Measurements from ENCODE around the gene FAM89B. TPM values are rescaled to one million over a fixed set of nuclear protein-coding genes. Genes with fewer than 3 reads are reported as not detected.

Gene FAM89B
- total RNA-seq, 1 experiment from 2014 or later: 102 TPM

- no TSS peak for BruUV-seq (replicated peaks)
- Histone ChIP-seq H3K36me3 (ENCODE audit: control insufficient read depth, insufficient read depth, low read length) (no peaks in the 10 kb centered on the region), H3K27me3 (ENCODE audit: control insufficient read depth, insufficient read depth, low read length) (no peaks in the 10 kb centered on the region), H3K4me3 (ENCODE audit: low read depth in 2 of 2, low read length in 2 of 2) (no peak overlapping the region), H3K27ac (ENCODE audit: low read length) (no peak overlapping the region), H3K4me1 (ENCODE audit: control insufficient read depth, insufficient read depth, low read length) (peaks cover 48% of the 10 kb centered on the region), H3K9me3 (ENCODE audit: control insufficient read depth, insufficient read depth, low read depth, low read length) (no peaks in the 10 kb centered on the region)
- DNase-seq (ENCODE audit: low read depth, low spot score) (no peak), ATAC-seq (peak; percentile 80)
- TF ChIP-seq SIN3A (IDR thresholded peaks at IDR 0.05; ENCODE audit: borderline replicate concordance, insufficient read depth, low read depth, low read length) (0 out of 2 replicates have a peak, but pooled peaks have one; percentile 43), POLR2AphosphoS5 (IDR thresholded peaks at IDR 0.05; ENCODE audit: low read depth, low read length) (no peak), REST (IDR thresholded peaks at IDR 0.05; ENCODE audit: insufficient read depth in 1 of 2, low read depth in 2 of 2, low read length in 1 of 2) (no peak), TCF7L2 (IDR thresholded peaks at IDR 0.05; ENCODE audit: low read depth, low read length) (no peak), CTCF (IDR thresholded peaks at IDR 0.05) (peak; percentile 96; the same call in 1 of the 2 replicates)
- ChIA-PET POLR2A (no interaction called here), CTCF (interaction anchor here (0.6 to 2.3 kb wide), 7 partner anchors 11 to 40 kb away, joined by 3 to 22 read pairs (median 4); partner anchors contain the start of genes FAM89B, SCYL1 and ZNRD2)
- in situ Hi-C loops (cut with HindIII; ENCODE audit: low pct_unique_long_range_greater_than_20kb, low sequenced_read_pairs): no loop called here
- intact Hi-C loops (cut with micrococcal nuclease; ENCODE audit: unreplicated experiment): loop anchor here (10.0 kb wide), 1 partner anchor 303 kb away; the partner anchor contains the start of gene CFL1
Observed at GRCh38 chr11:65551572-65552387, 20.6 kb upstream of the FAM89B start.

GRCh38 chr11:65552388-65552951, 19.9 kb upstream of the FAM89B start:
- POLR2A ChIA-PET: no interaction called here
- TF ChIP-seq SIN3A (IDR thresholded peaks at IDR 0.05; ENCODE audit: borderline replicate concordance, insufficient read depth, low read depth, low read length) (no peak), TCF7L2 (IDR thresholded peaks at IDR 0.05; ENCODE audit: low read depth, low read length) (no peak), POLR2AphosphoS5 (IDR thresholded peaks at IDR 0.05; ENCODE audit: low read depth, low read length) (no peak), REST (IDR thresholded peaks at IDR 0.05; ENCODE audit: insufficient read depth in 1 of 2, low read depth in 2 of 2, low read length in 1 of 2) (no peak), CTCF (IDR thresholded peaks at IDR 0.05) (no peak; the same call in 1 of the 2 replicates)
- no peak overlapping the region for H3K27ac ChIP-seq (ENCODE audit: low read length)
- CTCF ChIA-PET: interaction anchor here (0.6 to 2.3 kb wide), 7 partner anchors 12 to 39 kb away, joined by 3 to 22 read pairs (median 4); partner anchors contain the start of genes FAM89B, SCYL1 and ZNRD2
- H3K4me3 ChIP-seq (ENCODE audit: low read depth in 2 of 2, low read length in 2 of 2): no peak overlapping the region
- BruUV-seq (replicated peaks): no TSS peak
- H3K36me3 ChIP-seq (ENCODE audit: control insufficient read depth, insufficient read depth, low read length): no peaks in the 10 kb centered on the region
- DNase-seq (ENCODE audit: low read depth, low spot score) (no peak), ATAC-seq (no peak)
- H3K4me1 ChIP-seq (ENCODE audit: control insufficient read depth, insufficient read depth, low read length): peaks cover 55% of the 10 kb centered on the region
- in situ Hi-C loops (cut with HindIII; ENCODE audit: low pct_unique_long_range_greater_than_20kb, low sequenced_read_pairs): no loop called here
- H3K27me3 ChIP-seq (ENCODE audit: control insufficient read depth, insufficient read depth, low read length): no peaks in the 10 kb centered on the region
- H3K9me3 ChIP-seq (ENCODE audit: control insufficient read depth, insufficient read depth, low read depth, low read length): no peaks in the 10 kb centered on the region
- intact Hi-C loops (cut with micrococcal nuclease; ENCODE audit: unreplicated experiment): loop anchor here (10.0 kb wide), 1 partner anchor 302 kb away; the partner anchor contains the start of gene CFL1
